GM19035 (cell line): ENCODE results near the gene ARSB.

Experiments
- ATAC-seq: cut with Tn5 transposase; IDR thresholded peaks from one replicate; pipeline ENCODE4 v1.9.1; 2021; ENCODE audit not compliant: unreplicated experiment

The ARSB gene

GRCh38 chr5:78731884-78732283, 253.2 kb downstream of the ARSB start:
- ATAC-seq = no peak

GRCh38 chr5:78730300-78731094, 254.6 kb downstream of the ARSB start:
- ATAC-seq = no peak

- ATAC-seq = peak; percentile 84
These were observed 257.0 kb downstream of the ARSB start for GRCh38 chr5:78727786-78728761.
